NCI-H187 treated with DMSO at 0.1 percent for 48 hours (cell line): ENCODE measurements around the gene FAM25C.
"Not testable (repeated sequence)": the region's sequence is repeated elsewhere in the genome, so short reads cannot be mapped to it uniquely, and the experiment has no call there.

ENCODE experiments used
- DNase-seq: peaks from one replicate; lab custom pipeline; 2025; lab: John Stamatoyannopoulos, UW

FAM25C gene

GRCh38 chr10:47999691-48000090 lies at the start of gene FAM25C:
FAM25C (minus strand) TSS chr10:47999791; CDS start chr10:47999765, 26 bp downstream.
- not testable (repeated sequence) for DNase-seq

DNA sequence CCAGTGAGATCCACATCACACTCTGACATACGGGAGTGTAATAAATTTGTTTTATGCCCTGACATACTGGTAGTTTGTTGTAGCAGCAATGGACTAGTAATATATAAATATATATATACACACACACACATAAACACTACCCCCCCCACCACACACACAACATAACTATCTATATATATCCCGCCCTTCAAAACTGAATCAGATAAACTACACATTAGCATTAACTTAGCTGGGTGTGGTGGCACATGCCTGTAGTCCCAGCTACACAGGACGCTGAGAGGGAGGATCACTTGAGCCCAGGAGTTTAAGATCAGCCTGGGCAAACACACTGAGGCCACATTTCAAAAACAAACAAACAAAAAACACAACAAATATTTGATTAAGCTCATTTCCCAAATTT lies 45.0 kb upstream of the FAM25C start:
- not testable (repeated sequence) for DNase-seq

- not testable (repeated sequence) for DNase-seq
Measured at GRCh38 chr10:48031390-48031789, 31.8 kb upstream of the FAM25C start.

- not testable (repeated sequence) for DNase-seq
Measured at GRCh38 chr10:48002306-48002705, 2.7 kb upstream of the FAM25C start.

GRCh38 chr10:47994045-47994444 lies 5.5 kb downstream of the FAM25C start:
- not testable (repeated sequence) for DNase-seq

- DNase-seq = not testable (repeated sequence)
Measured at GRCh38 chr10:47992560-47992959, 7.0 kb downstream of the FAM25C start.

- DNase-seq = not testable (repeated sequence)
Measured at GRCh38 chr10:47991706-47992105, 7.9 kb downstream of the FAM25C start.

DNA sequence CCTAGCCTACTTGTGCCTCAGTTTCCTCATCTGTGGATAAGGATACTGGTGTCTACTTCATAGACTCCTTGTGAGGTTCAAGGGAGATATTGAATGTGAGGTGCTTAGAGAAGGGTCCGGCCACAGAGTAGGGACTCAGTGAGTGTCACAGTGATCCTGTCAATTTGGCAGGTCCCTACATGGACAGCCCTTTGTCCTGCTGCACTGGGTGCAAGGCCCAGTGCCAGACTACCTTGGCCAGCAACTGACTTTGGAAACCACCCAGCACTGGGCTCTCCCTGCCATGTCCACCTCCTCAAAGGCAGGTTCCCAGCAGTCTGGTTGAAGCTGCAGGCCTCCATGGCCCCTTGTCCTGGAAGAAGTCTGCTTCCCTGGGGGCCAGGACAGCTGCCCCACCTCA lies 9.5 kb downstream of the FAM25C start:
- DNase-seq = not testable (repeated sequence)

DNA sequence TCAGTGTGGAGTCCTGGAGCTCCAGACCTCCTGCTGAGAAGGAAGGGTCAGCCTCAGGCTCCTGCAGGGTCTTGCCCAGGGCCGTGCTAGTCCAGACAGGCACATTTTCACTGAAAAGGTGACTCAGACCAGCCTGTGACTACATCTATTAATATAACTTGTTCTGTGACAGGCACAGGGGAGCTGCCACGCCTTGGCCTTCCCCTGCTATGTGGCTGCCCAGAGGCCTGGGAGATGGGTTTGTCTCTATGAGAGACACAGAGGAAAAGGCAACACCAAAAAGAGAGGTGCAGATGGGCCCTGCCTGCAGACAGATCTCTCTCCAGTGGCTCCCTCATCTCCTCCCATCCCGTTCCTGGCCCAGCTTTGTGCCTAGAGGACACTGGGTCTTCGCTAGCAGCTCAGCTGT lies 10.0 kb downstream of the FAM25C start:
- DNase-seq = not testable (repeated sequence)

GRCh38 chr10:47988718-47989541 lies 10.7 kb downstream of the FAM25C start:
- not testable (repeated sequence) for DNase-seq

- not testable (repeated sequence) for DNase-seq
Measured at GRCh38 chr10:47987952-47988351, 11.6 kb downstream of the FAM25C start.

- not testable (repeated sequence) for DNase-seq
Measured at GRCh38 chr10:47986413-47987230, 13.0 kb downstream of the FAM25C start.

DNA sequence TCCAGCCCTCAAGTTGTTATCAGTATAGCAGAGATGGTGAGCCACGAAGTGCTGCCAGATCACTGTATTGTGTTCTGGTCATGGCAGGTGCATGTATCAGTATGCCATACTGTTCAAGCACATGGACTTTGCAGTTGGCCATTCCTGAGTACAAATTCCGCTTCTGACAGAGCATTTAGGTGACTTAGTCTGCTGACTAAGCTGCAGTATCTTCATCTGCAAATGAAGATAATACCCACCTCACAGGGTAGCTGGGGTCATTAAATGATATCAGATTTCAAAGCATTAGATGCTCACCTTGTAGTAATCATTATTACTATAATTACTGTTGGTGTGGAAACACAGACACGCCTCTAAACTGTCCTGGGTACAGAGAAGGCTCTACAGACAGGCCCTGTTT lies 24.2 kb downstream of the FAM25C start:
- not testable (repeated sequence) for DNase-seq

- DNase-seq = not testable (repeated sequence)
Measured at GRCh38 chr10:47973131-47973530, 26.5 kb downstream of the FAM25C start.

DNA sequence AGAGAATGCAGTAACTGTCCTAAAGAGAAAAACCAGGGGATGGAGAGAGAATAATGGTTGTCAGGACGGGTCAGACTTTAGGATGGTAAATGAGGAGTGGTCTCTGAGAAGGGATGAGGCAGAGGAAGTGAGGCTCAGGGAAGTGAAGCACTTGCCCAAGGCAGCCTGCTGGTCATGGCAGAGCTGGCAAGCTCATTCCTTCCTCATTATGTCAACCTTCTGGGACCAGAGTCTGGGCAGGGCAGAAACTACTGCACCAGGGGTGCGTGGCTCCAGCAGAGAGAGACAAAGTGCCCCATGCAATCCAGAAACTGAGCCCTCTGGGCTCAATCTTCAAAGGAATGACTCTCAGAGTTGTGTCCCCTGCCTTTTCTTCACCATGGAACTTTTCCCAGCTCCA lies 27.5 kb downstream of the FAM25C start:
- not testable (repeated sequence) for DNase-seq

- not testable (repeated sequence) for DNase-seq
Measured at GRCh38 chr10:47971598-47971997, 28.0 kb downstream of the FAM25C start.

- DNase-seq = not testable (repeated sequence)
Measured at GRCh38 chr10:47970047-47970446, 29.5 kb downstream of the FAM25C start.

DNA sequence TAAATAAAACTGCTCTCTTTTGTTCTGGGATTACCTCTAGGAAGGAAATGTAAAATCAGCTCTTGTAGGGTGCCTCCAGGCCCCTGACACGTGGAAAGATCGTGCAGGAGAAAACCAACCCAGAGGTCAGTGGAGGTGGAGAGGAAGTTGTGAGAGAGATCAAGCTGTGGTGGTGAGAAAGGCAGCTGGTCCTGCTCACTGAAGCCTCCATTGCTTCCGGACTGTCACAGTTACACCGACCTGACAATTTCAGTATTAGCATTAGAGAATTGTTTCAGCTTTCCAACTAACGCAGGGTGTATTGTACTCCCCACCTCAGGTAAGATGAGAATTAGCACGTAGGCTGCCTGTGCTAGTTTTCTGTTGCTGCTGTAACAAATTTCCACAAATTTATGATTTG lies 30.6 kb downstream of the FAM25C start:
- DNase-seq = not testable (repeated sequence)

DNA sequence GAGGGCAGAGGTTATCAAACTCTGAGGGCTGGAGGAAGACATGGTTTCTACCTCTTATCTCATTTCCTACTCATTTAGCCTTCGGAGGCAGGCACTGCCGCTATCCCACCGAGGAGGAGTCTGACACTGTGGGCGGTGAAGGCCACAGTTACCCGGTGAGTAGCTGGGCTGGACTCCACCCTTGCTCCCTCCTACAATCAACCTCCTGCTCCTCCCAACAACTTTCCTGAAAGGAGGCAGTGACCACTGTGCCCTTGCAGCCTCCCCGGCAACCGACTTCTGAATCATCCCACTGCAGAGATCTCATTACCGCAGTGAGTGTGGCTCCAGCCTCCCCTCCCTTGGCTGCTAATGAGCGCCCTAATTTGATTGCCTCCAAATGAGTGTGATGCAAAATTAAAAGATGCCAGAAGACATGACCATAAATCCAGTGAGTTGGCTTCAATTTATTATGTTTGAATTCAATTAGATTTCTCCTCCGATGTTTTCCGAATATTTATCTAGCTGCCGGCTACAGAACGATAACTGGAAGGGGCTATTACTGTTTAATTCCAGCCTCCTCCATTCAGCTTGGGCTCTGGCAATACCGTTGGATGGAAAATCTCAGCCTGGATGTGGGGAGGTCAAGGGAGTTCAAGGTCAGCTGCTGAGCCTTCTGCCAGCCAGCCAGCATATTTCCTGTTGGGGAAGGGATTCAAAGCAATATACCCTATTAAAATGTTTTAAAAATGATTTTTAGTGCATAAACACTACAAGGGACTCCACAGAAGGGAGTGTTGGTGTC lies 35.1 kb downstream of the FAM25C start:
- not testable (repeated sequence) for DNase-seq

GRCh38 chr10:47962785-47963184 lies 36.8 kb downstream of the FAM25C start:
- not testable (repeated sequence) for DNase-seq

- DNase-seq = not testable (repeated sequence)
Measured at GRCh38 chr10:47960699-47961098, 38.9 kb downstream of the FAM25C start.

DNA sequence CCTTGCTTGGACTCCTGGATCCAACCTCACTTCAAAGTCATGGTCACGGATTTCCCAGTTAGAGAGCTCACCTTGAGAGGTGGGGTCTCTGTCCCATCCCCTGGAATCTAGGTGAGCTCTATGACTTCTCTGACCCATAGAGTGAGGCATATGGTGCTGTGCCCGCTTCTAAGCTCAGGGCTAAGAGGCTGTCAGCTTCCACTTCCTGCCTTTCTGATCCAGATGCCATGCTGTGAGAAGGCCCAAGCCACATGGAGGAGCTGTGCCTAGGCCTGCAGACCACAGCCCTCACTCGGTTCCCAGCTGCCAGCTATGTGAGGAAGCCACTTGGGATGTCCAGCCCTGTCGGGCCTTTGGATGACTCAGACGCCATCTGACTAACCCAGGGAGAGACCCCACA lies 39.9 kb downstream of the FAM25C start:
- DNase-seq = not testable (repeated sequence)
